Kidney epithelial cell (primary cell): ENCODE measurements around the gene ZMYM4. TPM values are rescaled to one million over a fixed set of nuclear protein-coding genes. Genes with fewer than 3 reads are reported as not detected.

Source experiments
- DNase-seq: peaks from one replicate; pipeline ENCODE4 v3.0.0-alpha.2; 2010; ENCODE audit warnings: low read depth
- H3K27me3 ChIP-seq: 2 replicates; pipeline ENCODE4 v1.6.0; 2011; ENCODE audit warnings: low read length; ENCODE audit not compliant: control insufficient read depth, insufficient read depth
- H3K36me3 ChIP-seq: 2 replicates; pipeline ENCODE4 v1.5.1; 2011; ENCODE audit warnings: low read length; ENCODE audit not compliant: control insufficient read depth, insufficient read depth
- H3K4me3 ChIP-seq: 2 replicates; pipeline ENCODE4 v1.5.1; 2011; ENCODE audit warnings: low read depth, mild to moderate bottlenecking, control low read depth, low read length
- total RNA-seq: library from RNA; depleted of rRNA; stranded (reverse); fragments of >200 nt; gene quantifications from 2 replicates; pipeline ENCODE4 v1.2.3, GENCODE V29; 2015
- TF ChIP-seq, protein P1 (sequence below): IDR thresholded peaks from 2 replicates; pipeline ENCODE4 v1.5.1; 2011; ENCODE audit warnings: mild to moderate bottlenecking, moderate library complexity, low read length, control low read depth, inconsistent platforms; ENCODE audit not compliant: insufficient read depth, poor library complexity, severe bottlenecking

The ZMYM4 gene
- total RNA-seq, 1 donor from 2014 or later: 35.1 TPM

DNA sequence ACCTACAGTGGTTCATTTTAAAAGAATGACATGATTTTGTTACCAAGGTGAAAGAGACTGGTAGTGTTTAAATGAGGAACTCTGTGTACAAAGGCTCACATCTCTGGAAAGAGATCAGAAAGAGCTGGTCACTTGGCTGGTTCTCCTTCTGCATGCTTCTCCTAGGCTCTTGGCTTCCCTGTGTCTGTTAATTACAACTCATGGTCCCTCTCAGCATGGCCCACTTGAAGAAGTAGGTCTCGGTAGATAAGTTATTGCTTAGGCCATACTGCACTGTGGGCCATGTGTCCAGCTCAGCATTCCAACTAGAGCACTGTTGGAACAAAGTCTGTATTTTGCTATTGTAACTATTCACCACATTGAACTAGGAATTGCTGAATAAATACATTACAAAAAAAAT lies 197.6 kb downstream of the ZMYM4 start:
- H3K27me3 ChIP-seq: no peaks in the 10 kb centered on the region
- no peak for DNase-seq
- H3K4me3 ChIP-seq: no peak overlapping the region
- TF ChIP-seq, protein P1, sequence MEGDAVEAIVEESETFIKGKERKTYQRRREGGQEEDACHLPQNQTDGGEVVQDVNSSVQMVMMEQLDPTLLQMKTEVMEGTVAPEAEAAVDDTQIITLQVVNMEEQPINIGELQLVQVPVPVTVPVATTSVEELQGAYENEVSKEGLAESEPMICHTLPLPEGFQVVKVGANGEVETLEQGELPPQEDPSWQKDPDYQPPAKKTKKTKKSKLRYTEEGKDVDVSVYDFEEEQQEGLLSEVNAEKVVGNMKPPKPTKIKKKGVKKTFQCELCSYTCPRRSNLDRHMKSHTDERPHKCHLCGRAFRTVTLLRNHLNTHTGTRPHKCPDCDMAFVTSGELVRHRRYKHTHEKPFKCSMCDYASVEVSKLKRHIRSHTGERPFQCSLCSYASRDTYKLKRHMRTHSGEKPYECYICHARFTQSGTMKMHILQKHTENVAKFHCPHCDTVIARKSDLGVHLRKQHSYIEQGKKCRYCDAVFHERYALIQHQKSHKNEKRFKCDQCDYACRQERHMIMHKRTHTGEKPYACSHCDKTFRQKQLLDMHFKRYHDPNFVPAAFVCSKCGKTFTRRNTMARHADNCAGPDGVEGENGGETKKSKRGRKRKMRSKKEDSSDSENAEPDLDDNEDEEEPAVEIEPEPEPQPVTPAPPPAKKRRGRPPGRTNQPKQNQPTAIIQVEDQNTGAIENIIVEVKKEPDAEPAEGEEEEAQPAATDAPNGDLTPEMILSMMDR: no peak
- no peaks in the 10 kb centered on the region for H3K36me3 ChIP-seq

DNA sequence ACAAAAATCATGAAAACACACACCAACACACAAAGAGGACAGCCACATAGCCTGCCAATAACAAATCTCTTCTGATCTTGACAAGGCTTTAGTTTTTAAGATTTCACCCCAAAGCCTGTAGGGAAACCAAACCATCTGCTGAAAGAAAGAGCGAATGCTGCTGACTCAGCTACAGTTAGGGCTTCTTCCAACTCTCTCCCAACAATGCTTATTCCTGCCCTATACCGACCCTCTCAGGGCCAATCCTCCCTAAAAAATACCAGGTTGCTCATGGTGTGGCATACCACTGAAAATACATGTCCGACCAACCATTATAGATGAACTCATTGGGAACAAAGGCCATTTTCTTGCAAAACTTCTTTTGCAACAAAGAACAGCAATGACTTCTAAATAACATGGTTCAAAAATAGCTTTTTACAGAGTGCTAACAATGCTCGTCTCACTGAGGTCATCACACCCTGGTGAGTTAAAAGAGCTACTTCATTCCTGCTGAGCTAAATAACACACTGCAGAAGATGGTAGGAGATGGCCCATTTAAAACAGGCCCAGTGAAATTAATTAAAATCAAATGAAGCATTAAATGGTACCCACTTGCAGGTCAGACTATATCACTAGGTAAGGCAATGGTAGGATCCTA lies 202.6 kb downstream of the ZMYM4 start:
- no peaks in the 10 kb centered on the region for H3K36me3 ChIP-seq
- no peaks in the 10 kb centered on the region for H3K27me3 ChIP-seq
- H3K4me3 ChIP-seq: no peak overlapping the region
- DNase-seq: no peak
- TF ChIP-seq, protein P1: no peak

Other genes starting within 250 kb of the ZMYM4 start
- gene ZMYM6, start 236.8 kb upstream of the ZMYM4 start, total RNA-seq: 17.0 and 17.4 TPM in 2 replicates
- 12.3 and 13.0 TPM in 2 replicates for gene ZMYM1, start 189.3 kb upstream of the ZMYM4 start, total RNA-seq
- 212 and 216 TPM in 2 replicates for gene SFPQ, start 75.6 kb upstream of the ZMYM4 start, total RNA-seq